HL-60 (cell line): ENCODE data around the gene TBC1D9B.

Source experiments
- DNase-seq, 2 experiments: peaks; one replicate each; pipeline ENCODE4 v3.0.0-alpha.2; 2010 to 2020; ENCODE audit warnings: low read depth in 1 of 2, low spot score in 1 of 2
- H3K27ac ChIP-seq: fragments of 250-450 bp; sonication (Bioruptor Pico); replicated peaks from 2 replicates; pipeline ENCODE4 v1.5.1; 2020; ENCODE audit warnings: mild to moderate bottlenecking, moderate library complexity
- H3K27me3 ChIP-seq: fragments of 250-450 bp; sonication (Bioruptor Pico); 2 replicates; pipeline ENCODE4 v1.5.1; 2021; ENCODE audit warnings: mild to moderate bottlenecking, moderate library complexity; ENCODE audit not compliant: insufficient read depth, poor library complexity, severe bottlenecking
- H3K4me3 ChIP-seq: replicated peaks from 2 replicates; pipeline ENCODE4 v1.5.1; 2011; ENCODE audit warnings: mild to moderate bottlenecking, control low read depth, low read length; ENCODE audit not compliant: insufficient read depth
- CTCF ChIP-seq: IDR thresholded peaks from one replicate; pipeline ENCODE4 v1.5.1; 2011; ENCODE audit warnings: low read length, control low read depth, inconsistent platforms; ENCODE audit not compliant: insufficient read depth
- GABPA ChIP-seq: IDR thresholded peaks from 2 replicates; pipeline ENCODE4 v1.6.1; 2012; ENCODE audit warnings: low read depth
- POLR2AphosphoS5 ChIP-seq: IDR thresholded peaks from 2 replicates; pipeline ENCODE4 v1.6.1; 2012; ENCODE audit warnings: low read depth
- SPI1 ChIP-seq: IDR thresholded peaks from 2 replicates; pipeline ENCODE4 v1.6.1; 2012; ENCODE audit warnings: low read depth, mild to moderate bottlenecking, borderline replicate concordance
- TF ChIP-seq, protein P1 (sequence below): IDR thresholded peaks from 2 replicates; pipeline ENCODE4 v1.6.1; 2012; ENCODE audit warnings: low read depth; ENCODE audit not compliant: insufficient replicate concordance

Gene TBC1D9B

DNA sequence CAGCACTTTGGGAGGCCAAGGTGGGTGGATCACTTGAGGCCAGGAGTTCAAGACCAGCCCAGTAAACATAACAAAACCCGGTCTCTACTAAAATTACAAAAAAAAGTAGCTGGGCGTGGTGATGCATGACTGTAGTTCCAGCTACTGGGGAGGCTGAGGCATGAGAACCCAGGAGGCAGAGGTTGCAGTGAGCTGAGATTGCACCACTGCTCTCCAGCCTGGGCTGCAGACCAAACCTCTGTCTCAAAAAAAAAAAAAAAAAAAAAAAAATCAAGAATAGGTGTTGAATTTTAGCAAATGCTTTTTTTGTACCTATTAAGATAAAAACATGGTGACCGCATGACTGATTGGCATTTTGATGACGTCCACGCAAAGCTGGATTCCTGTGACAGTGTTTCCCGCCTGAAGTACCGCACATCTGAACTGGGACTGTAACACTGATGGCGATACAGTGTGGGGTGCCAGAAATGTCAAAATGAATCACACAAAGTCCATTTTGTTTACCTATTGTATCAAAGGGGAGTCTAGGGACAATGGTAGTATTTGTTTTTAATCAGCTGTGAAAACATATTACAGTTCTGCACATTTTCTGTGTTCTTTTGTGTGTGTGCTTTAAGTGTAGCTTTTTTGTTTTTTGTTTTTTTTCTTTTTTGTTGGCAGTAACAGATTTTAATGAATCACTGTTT, 23.2 kb upstream of the TBC1D9B start:
- H3K27me3 ChIP-seq: no peaks in the 10 kb centered on the region
- no peak for DNase-seq
- TF ChIP-seq GABPA (no peak), CTCF (no peak), POLR2AphosphoS5 (no peak), SPI1 (no peak)
- TF ChIP-seq, protein P1, sequence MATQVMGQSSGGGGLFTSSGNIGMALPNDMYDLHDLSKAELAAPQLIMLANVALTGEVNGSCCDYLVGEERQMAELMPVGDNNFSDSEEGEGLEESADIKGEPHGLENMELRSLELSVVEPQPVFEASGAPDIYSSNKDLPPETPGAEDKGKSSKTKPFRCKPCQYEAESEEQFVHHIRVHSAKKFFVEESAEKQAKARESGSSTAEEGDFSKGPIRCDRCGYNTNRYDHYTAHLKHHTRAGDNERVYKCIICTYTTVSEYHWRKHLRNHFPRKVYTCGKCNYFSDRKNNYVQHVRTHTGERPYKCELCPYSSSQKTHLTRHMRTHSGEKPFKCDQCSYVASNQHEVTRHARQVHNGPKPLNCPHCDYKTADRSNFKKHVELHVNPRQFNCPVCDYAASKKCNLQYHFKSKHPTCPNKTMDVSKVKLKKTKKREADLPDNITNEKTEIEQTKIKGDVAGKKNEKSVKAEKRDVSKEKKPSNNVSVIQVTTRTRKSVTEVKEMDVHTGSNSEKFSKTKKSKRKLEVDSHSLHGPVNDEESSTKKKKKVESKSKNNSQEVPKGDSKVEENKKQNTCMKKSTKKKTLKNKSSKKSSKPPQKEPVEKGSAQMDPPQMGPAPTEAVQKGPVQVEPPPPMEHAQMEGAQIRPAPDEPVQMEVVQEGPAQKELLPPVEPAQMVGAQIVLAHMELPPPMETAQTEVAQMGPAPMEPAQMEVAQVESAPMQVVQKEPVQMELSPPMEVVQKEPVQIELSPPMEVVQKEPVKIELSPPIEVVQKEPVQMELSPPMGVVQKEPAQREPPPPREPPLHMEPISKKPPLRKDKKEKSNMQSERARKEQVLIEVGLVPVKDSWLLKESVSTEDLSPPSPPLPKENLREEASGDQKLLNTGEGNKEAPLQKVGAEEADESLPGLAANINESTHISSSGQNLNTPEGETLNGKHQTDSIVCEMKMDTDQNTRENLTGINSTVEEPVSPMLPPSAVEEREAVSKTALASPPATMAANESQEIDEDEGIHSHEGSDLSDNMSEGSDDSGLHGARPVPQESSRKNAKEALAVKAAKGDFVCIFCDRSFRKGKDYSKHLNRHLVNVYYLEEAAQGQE: no peak
- H3K4me3 ChIP-seq: no peak overlapping the region
- no peak overlapping the region for H3K27ac ChIP-seq

GRCh38 chr5:179927824-179928223, 20.1 kb upstream of the TBC1D9B start:
- no peak for DNase-seq
- Histone ChIP-seq H3K27ac (no peak overlapping the region), H3K27me3 (no peaks in the 10 kb centered on the region), H3K4me3 (no peak overlapping the region)
- TF ChIP-seq GABPA (no peak), POLR2AphosphoS5 (no peak), CTCF (no peak), SPI1 (no peak)
- TF ChIP-seq, protein P1: no peak

DNA sequence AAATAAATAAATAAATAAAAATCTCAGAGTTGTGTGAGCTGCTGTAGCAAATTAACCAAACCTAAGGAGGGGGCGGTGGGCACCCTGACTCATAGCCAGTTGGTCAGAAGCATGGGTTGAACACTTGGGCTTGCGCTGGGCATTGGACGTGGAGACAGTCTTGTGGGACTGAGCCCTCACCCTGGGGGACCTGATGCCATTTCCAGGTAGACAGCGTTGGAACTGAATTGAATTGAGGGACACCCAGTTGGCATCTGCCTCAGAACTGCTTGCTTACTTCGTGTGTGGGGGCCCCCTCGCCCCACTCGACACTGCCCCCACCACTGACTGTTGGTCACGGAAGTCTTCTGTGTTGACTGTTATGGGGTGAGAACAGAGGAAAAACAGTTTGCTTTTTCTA, 19.0 kb upstream of the TBC1D9B start:
- no peaks in the 10 kb centered on the region for H3K27me3 ChIP-seq
- TF ChIP-seq CTCF (no peak), GABPA (no peak), SPI1 (no peak), POLR2AphosphoS5 (no peak)
- TF ChIP-seq, protein P1: no peak

More for the DNA sequence above, 19.0 kb upstream of the TBC1D9B start:
- DNase-seq: no peak
- Histone ChIP-seq H3K4me3 (no peak overlapping the region), H3K27ac (no peak overlapping the region)
